H9 (cell line): ENCODE measurements around the gene ZNF668. TPM values are rescaled to one million over a fixed set of nuclear protein-coding genes. Genes with fewer than 3 reads are reported as not detected.

Experiments
- DNase-seq: peaks from one replicate; pipeline ENCODE4 v3.0.0-alpha.2; 2017
- H2AFZ ChIP-seq: one replicate; pipeline ENCODE4 v1.6.1; 2013; ENCODE audit warnings: mild to moderate bottlenecking, low read length, control low read depth, moderate library complexity
- H2AK5ac ChIP-seq: 2 replicates; pipeline ENCODE4 v1.6.1; 2013; ENCODE audit warnings: low read length, control low read depth, mixed read lengths; ENCODE audit not compliant: insufficient read length
- H2BK120ac ChIP-seq: one replicate; pipeline ENCODE4 v1.6.1; 2013; ENCODE audit warnings: low read depth, mild to moderate bottlenecking, low read length, control low read depth, inconsistent platforms; ENCODE audit not compliant: poor library complexity, severe bottlenecking
- H2BK12ac ChIP-seq: 2 replicates; pipeline ENCODE4 v1.6.1; 2013; ENCODE audit warnings: low read length, control low read depth, mixed read lengths, low read depth; ENCODE audit not compliant: insufficient read length
- H2BK15ac ChIP-seq: 2 replicates; pipeline ENCODE4 v1.6.1; 2013; ENCODE audit warnings: low read depth, low read length, control low read depth
- H2BK20ac ChIP-seq: one replicate; pipeline ENCODE4 v1.6.1; 2013; ENCODE audit warnings: low read depth, mild to moderate bottlenecking, low read length, control low read depth, inconsistent platforms; ENCODE audit not compliant: poor library complexity, severe bottlenecking
- H2BK5ac ChIP-seq: 2 replicates; pipeline ENCODE4 v1.6.1; 2013; ENCODE audit warnings: low read length, control low read depth, mixed read lengths; ENCODE audit not compliant: insufficient read length
- H3K14ac ChIP-seq: 2 replicates; pipeline ENCODE4 v1.6.1; 2013; ENCODE audit warnings: low read length, control low read depth; ENCODE audit not compliant: insufficient read depth
- H3K18ac ChIP-seq: 2 replicates; pipeline ENCODE4 v1.6.1; 2013; ENCODE audit warnings: low read depth, mild to moderate bottlenecking, mixed read lengths, low read length, control low read depth; ENCODE audit not compliant: insufficient read length
- H3K23ac ChIP-seq: 2 replicates; pipeline ENCODE4 v1.6.1; 2013; ENCODE audit warnings: low read length, control low read depth, mixed read lengths, low read depth; ENCODE audit not compliant: insufficient read length
- H3K23me2 ChIP-seq: 2 replicates; pipeline ENCODE4 v1.6.1; 2013; ENCODE audit warnings: low read depth, mild to moderate bottlenecking, mixed read lengths, low read length, control low read depth; ENCODE audit not compliant: insufficient read length, poor library complexity, severe bottlenecking
- H3K27ac ChIP-seq: 2 replicates; pipeline ENCODE4 v1.5.1; 2013; ENCODE audit warnings: low read length, control low read depth, mixed read lengths, low read depth; ENCODE audit not compliant: insufficient read length
- H3K27me3 ChIP-seq: 2 replicates; pipeline ENCODE4 v1.6.1; 2013; ENCODE audit warnings: low read length, control low read depth, inconsistent platforms; ENCODE audit not compliant: insufficient read depth
- H3K4ac ChIP-seq: 2 replicates; pipeline ENCODE4 v1.6.1; 2013; ENCODE audit warnings: low read depth, mild to moderate bottlenecking, control low read depth, inconsistent platforms, low read length, moderate library complexity
- H3K4me1 ChIP-seq: 2 replicates; pipeline ENCODE4 v1.6.1; 2013; ENCODE audit warnings: low read length, control low read depth, inconsistent platforms; ENCODE audit not compliant: insufficient read depth
- H3K4me2 ChIP-seq: 2 replicates; pipeline ENCODE4 v1.6.1; 2013; ENCODE audit warnings: low read length, control low read depth, mixed read lengths; ENCODE audit not compliant: insufficient read length, insufficient read depth
- H3K56ac ChIP-seq: 2 replicates; pipeline ENCODE4 v1.6.1; 2013; ENCODE audit warnings: low read depth, mild to moderate bottlenecking, mixed read lengths, low read length, control low read depth; ENCODE audit not compliant: insufficient read length
- H3K79me1 ChIP-seq: 2 replicates; pipeline ENCODE4 v1.6.1; 2013; ENCODE audit warnings: low read depth, mild to moderate bottlenecking, moderate library complexity, low read length, control low read depth, inconsistent platforms; ENCODE audit not compliant: insufficient read depth, poor library complexity, severe bottlenecking
- H3K79me2 ChIP-seq: 2 replicates; pipeline ENCODE4 v1.6.1; 2013; ENCODE audit warnings: low read length, control low read depth, inconsistent platforms; ENCODE audit not compliant: insufficient read depth
- H3K9ac ChIP-seq: 2 replicates; pipeline ENCODE4 v1.6.1; 2013; ENCODE audit warnings: low read length, control low read depth, mixed read lengths; ENCODE audit not compliant: insufficient read length; ENCODE audit errors: extremely low read depth
- H3K9me3 ChIP-seq: one replicate; pipeline ENCODE4 v1.6.1; 2013; ENCODE audit warnings: low read depth, low read length, inconsistent platforms; ENCODE audit not compliant: control insufficient read depth
- H3T11ph ChIP-seq: one replicate; pipeline ENCODE4 v1.6.1; 2013; ENCODE audit warnings: mild to moderate bottlenecking, low read length, control low read depth, inconsistent platforms
- H4K20me1 ChIP-seq: one replicate; pipeline ENCODE4 v1.6.1; 2013; ENCODE audit not compliant: control insufficient read depth, insufficient read length, insufficient read depth
- H4K5ac ChIP-seq: 2 replicates; pipeline ENCODE4 v1.6.1; 2013; ENCODE audit warnings: low read depth, mild to moderate bottlenecking, mixed read lengths, low read length, control low read depth; ENCODE audit not compliant: insufficient read length
- H4K8ac ChIP-seq: replicated peaks from 2 replicates; pipeline ENCODE4 v1.6.1; 2013; ENCODE audit warnings: low read length, control low read depth, mixed read lengths, low read depth; ENCODE audit not compliant: insufficient read length
- H4K91ac ChIP-seq: 2 replicates; pipeline ENCODE4 v1.6.1; 2013; ENCODE audit warnings: low read depth, mild to moderate bottlenecking, moderate library complexity, mixed read lengths, low read length, control low read depth; ENCODE audit not compliant: insufficient read length
- H3K27ac Mint-ChIP-seq, 3 experiments: 2 replicates in 2 of 3; 3 replicates in 1 of 3; pipeline ENCODE4 v1.8.0; 2020 to 2021; ENCODE audit warnings: mixed read lengths in 3 of 3, mild to moderate bottlenecking in 1 of 3, moderate library complexity in 1 of 3
- H3K27me3 Mint-ChIP-seq: 2 replicates; pipeline ENCODE4 v1.8.0; 2021; ENCODE audit warnings: low read depth, mild to moderate bottlenecking, moderate library complexity, mixed read lengths
- H3K36me3 Mint-ChIP-seq, 3 experiments: 2 replicates in 2 of 3; 3 replicates in 1 of 3; pipeline ENCODE4 v1.8.0; 2020 to 2021; ENCODE audit warnings: low read depth in 3 of 3, mixed read lengths in 3 of 3; ENCODE audit not compliant: insufficient read depth in 1 of 3
- H3K4me1 Mint-ChIP-seq, 2 experiments: 2 replicates each; pipeline ENCODE4 v1.8.0; 2020; ENCODE audit warnings: mixed read lengths in 2 of 2
- H3K4me3 Mint-ChIP-seq, 2 experiments: 2 replicates in 1 of 2; 3 replicates in 1 of 2; pipeline ENCODE4 v1.8.0; 2020 to 2021; ENCODE audit warnings: mild to moderate bottlenecking in 2 of 2, mixed read lengths in 2 of 2, moderate library complexity in 1 of 2
- H3K9me3 Mint-ChIP-seq, 2 experiments: 2 replicates in 1 of 2; 3 replicates in 1 of 2; pipeline ENCODE4 v1.8.0; 2020; ENCODE audit warnings: mild to moderate bottlenecking in 2 of 2, mixed read lengths in 2 of 2, moderate library complexity in 1 of 2
- CTCF ChIP-seq: fragments of 200-600 bp; sonication (generic); conservative IDR thresholded peaks from 3 replicates; pipeline ENCODE4 v1.8.0; 2021; ENCODE audit warnings: antibody characterized with exemption, mild to moderate bottlenecking
- WGBS: extraction: QIAGEN DNeasy Blood & Tissue Kit; methylation state at CpG from one replicate; pipeline ENCODE4 v1.1.7; 2013; ENCODE audit warnings: missing lambda C conversion rate, low lambda C conversion rate, mixed read lengths; ENCODE audit not compliant: insufficient read length; ENCODE audit errors: extremely low coverage; 5-methylcytosine and 5-hydroxymethylcytosine counted together
- total RNA-seq: library from RNA; stranded (reverse); gene quantifications from 2 replicates; pipeline ENCODE4 v1.2.1, GENCODE V29; 2021

Gene ZNF668
- total RNA-seq, 1 experiment from 2014 or later: 18.6 TPM

DNA sequence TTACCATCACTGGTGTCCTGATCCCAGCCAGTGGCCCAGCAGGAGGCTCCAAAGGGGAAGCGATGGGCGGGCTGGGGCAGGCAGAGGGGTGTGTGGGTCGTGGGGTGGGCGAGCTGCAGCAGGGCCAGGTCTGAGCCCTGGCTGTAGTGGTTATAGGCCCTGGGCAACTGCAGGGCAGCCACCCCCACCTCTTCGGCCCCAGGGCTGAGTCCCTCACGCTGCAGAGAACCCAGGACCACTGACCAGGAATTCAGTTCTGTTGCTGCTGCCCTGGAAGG is 12.5 kb upstream of the ZNF668 start:
- Mint-ChIP-seq H3K4me3 (no peak overlapping the region), H3K27ac (no peak overlapping the region; a peak in 1 of 7 replicates), H3K36me3 (peaks cover 7 to 33% (median 29%) of the 10 kb centered on the region in 3 experiments; a peak in 6 of 7 replicates), H3K4me1 (peaks cover 0 to 3% of the 10 kb centered on the region in 2 experiments; a peak in 1 of 4 replicates), H3K9me3 (no peaks in the 10 kb centered on the region), H3K27me3 (no peaks in the 10 kb centered on the region)
- Histone ChIP-seq H3K79me2 (no peaks in the 10 kb centered on the region), H3T11ph (no peak overlapping the region), H2BK12ac (no peak overlapping the region), H3K9me3 (no peaks in the 10 kb centered on the region), H3K79me1 (peaks cover 2% of the 10 kb centered on the region), H3K4ac (no peak overlapping the region), H3K27ac (no peak overlapping the region), H2BK120ac (no peak overlapping the region), H2BK20ac (no peak overlapping the region), H3K27me3 (no peaks in the 10 kb centered on the region), H2AK5ac (no peak overlapping the region), H4K91ac (no peak overlapping the region), H2BK5ac (no peak overlapping the region), H3K56ac (no peak overlapping the region), H3K18ac (no peak overlapping the region), H3K4me2 (no peak overlapping the region), H3K9ac (no peak overlapping the region), H4K5ac (no peak overlapping the region), H2BK15ac (no peak overlapping the region), H2AFZ (no peak overlapping the region), H3K4me1 (no peaks in the 10 kb centered on the region), H4K8ac (no peak overlapping the region), H3K14ac (no peak overlapping the region), H4K20me1 (no peaks in the 10 kb centered on the region), H3K23ac (no peak overlapping the region), H3K23me2 (no peaks in the 10 kb centered on the region)
- no peak for DNase-seq
- no peak for TF ChIP-seq CTCF
- WGBS: no CpG with 5 or more reads among the region's 6 CpGs
